AG09319 (cell line): Measurements from ENCODE around the gene BNIP1.

Source experiments
- DNase-seq: peaks from one replicate; pipeline ENCODE4 v3.0.0-alpha.2; 2010; ENCODE audit warnings: low read depth; ENCODE audit errors: extremely low read depth
- CTCF ChIP-seq: IDR thresholded peaks from 2 replicates; pipeline ENCODE4 v1.5.1; 2011; ENCODE audit warnings: low read depth, mild to moderate bottlenecking, inconsistent platforms, low read length, moderate library complexity

Gene BNIP1

GRCh38 chr5:173213236-173213933, 69.1 kb downstream of the BNIP1 start:
- TF ChIP-seq CTCF = no peak
- no peak for DNase-seq
